Fibroblast of gingiva (primary cell): Measurements from ENCODE around the gene KDM2B.
"Not testable (repeated sequence)": the region's sequence is repeated elsewhere in the genome, so short reads cannot be mapped to it uniquely, and the experiment has no call there.

Experiments used
- DNase-seq: peaks from one replicate; pipeline ENCODE4 v3.0.0-alpha.2; 2011; ENCODE audit warnings: low read depth

The KDM2B gene

GRCh38 chr12:121499929-121500793 is 80.7 kb downstream of the KDM2B start:
- peak; percentile 50 for DNase-seq

- DNase-seq: no peak
Measured at GRCh38 chr12:121495746-121496145, 85.1 kb downstream of the KDM2B start.

GRCh38 chr12:121494093-121494787 is 86.6 kb downstream of the KDM2B start:
- peak; percentile 11 for DNase-seq

DNA sequence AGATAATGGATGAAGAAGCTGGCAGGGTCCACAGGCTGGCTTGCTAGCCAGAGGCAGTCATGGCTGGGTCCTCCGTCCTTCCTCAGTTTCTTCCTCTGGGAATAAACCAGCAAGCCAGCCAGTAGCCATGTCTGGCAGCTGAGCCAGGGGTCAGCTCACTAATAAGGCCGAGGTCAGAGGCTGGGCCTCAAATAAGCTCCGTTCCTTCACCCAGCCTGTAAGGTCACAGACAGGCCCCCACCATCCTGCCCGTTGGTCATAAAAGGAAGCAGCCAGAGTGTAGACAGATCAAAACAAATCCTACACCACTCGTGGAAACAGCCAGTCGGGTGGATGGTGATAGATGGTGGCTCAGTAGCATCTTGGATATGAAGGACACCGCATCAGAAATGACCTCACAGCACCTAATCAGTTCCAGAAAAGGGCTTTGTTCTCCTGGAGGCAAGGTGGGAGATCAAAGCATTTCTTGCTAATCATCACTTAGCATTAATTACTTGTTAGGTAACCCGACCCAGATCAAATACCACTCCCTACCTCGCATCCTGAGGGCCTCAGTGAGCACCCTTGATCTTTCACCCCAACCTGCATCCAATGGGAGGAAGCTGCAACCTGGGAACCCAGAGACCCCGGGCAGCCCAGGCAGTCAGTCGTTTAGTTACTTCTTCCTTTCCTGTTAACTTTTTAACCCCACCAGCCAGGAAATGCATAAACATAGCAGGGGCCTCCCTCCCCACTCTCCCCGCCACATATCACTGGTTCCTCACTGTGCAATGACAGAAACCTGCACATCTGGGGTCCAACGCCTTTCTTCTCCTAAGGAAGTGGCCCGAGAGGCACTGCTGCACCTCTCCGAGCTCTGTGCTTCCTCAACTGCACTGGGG is 90.2 kb downstream of the KDM2B start:
- no peak for DNase-seq

GRCh38 chr12:121489874-121490273 is 90.9 kb downstream of the KDM2B start:
- no peak for DNase-seq

- no peak for DNase-seq
Measured at GRCh38 chr12:121484967-121485366, 95.9 kb downstream of the KDM2B start.

GRCh38 chr12:121484564-121484963 is 96.3 kb downstream of the KDM2B start:
- DNase-seq: not testable (repeated sequence)

DNA sequence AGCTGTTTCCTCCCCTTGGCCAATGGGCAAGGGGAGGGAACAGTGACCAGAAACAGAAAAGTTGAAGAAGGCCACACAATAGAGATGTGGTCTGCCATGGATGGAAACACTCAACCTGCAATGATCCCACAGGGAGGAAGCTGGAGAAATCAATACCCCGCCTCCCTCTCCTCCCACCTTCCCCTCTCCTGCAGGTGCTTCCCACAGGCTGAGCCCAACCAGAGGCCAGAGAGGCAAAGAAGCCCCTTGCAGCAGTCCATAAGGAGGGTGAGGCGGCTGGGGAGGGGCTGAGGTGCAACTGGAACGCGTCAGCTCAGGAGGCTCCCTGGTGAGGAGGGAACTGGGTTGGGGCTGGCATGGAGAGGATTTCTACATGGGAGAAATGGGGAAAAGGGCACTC is 96.9 kb downstream of the KDM2B start:
- no peak for DNase-seq

GRCh38 chr12:121476477-121476876 is 104.3 kb downstream of the KDM2B start:
- no peak for DNase-seq

DNA sequence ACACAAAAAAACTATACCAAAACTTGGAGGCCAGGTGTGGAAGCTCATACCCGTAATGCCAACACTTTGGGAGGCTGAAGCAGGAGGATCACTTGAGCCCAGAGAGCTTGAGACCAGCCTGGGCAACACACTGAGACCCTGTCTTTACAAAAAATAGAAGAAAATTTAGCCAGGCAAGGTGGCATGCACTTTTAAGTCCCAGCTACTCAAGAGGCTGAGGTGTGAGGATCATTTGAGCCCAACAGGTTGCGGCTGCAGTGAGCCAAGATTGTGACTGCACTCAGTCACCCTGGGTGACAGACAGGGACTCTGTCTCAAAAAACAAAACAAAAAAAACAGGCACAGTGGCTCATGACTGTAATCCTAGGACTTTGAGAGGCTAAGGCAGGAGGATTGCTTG is 105.5 kb downstream of the KDM2B start:
- DNase-seq: no peak

- no peak for DNase-seq
Measured at GRCh38 chr12:121472150-121472905, 108.5 kb downstream of the KDM2B start.

DNA sequence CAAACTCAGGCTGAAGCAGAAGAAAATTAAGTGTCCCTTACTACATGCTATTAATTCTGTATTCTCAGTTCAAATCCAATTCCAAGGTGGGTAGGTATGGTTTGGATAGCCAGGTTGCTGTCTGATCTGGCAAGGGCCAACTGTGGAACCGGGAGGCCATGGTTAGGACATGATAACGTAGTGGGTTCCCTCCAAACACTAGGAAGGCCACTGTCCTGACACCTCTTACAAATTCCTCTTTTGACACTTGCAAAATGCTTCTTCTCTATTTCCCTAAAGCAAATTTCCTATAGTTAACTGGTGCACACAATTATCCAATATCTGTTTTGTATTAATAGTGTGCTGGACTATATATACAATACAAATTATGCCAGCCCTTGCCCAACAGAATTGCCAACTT is 110.1 kb downstream of the KDM2B start:
- DNase-seq: no peak

GRCh38 chr12:121468499-121468801 is 112.4 kb downstream of the KDM2B start:
- DNase-seq: peak; percentile 23

GRCh38 chr12:121467638-121468498 is 113.0 kb downstream of the KDM2B start:
- DNase-seq: no peak

DNA sequence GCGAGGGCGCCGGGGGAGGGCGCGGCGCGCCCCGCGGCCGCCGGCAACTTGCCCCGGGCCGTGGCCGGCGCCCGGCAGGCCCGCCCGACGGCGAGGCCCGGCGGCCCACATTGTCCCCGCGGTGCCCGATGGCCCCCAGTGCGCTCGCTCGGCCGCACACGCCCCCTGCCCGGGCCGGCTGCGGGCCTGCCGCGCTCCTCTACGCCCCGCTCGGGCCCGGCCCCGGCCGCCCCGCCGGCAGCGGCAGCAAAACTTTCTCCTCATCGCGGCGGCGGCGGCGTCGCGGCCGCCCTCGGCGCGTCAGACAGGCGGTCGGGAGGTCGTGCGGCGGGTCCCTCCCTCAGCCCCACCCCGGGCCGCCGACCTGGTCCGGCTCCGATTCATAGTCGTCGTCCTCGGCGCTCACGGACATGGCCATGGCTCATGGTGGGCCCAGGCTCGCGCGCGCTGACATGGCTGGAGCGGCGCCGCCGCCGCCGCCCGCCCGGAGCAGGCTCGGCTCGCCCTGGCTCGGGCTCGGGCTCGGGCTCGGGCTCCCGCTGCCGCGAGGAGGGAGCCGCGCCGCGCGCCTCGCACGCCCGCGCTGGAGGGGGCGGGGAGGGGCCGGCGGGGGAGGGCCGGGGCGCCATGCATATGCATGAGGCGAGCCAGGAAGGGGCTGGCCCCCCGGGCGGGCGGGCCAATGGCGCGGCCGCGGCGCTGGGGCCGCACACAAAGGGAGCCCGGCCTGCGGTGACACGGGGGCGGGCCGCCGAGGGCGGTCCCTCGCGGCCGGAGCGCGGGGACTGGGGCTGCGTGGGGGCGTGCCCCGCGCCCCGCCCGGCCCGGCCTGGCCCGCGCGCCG is 113.8 kb downstream of the KDM2B start:
- peak; percentile 87 for DNase-seq

DNA sequence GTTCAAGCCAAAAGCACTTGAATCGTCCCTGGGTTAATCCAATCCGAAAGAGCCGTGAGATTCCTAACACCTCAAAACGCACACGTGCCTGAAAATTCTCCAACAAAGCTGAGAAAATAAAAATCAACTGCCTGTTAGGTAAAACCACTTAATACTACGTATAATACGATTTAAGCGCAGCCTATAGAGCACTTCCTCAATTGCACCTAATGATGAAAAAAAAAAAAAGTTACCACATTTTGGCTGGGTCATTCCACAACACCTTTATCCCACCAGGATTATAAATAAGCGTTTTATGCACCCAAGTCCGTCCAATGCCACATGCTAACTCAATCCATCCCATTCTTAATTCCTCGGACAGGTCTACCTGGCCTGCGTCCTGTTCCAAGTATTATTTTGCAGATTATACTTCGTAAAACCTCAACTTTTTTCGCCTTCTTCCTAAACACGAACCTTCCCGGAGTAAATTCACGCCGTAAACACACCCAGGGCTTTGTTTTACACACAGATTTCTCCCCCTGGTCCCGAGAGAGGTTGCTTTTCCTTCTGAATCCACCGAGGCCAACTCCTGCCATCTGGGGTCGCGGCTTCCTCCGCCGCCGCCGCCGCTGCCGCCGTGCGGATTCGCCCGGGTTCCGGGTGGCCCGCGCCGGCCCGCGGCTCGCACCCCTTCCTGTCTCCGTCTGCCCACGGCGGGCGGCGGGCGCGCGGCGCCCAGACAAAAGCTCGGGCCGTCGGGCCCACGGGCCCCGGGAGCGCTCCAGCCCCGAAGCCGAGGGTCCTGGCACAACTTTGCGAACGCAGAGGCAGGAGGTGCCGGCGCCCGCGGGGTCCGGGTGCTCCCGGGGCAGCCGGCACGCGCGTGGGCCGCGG is 114.7 kb downstream of the KDM2B start:
- no peak for DNase-seq

GRCh38 chr12:121464331-121464730 is 116.5 kb downstream of the KDM2B start:
- no peak for DNase-seq

DNA sequence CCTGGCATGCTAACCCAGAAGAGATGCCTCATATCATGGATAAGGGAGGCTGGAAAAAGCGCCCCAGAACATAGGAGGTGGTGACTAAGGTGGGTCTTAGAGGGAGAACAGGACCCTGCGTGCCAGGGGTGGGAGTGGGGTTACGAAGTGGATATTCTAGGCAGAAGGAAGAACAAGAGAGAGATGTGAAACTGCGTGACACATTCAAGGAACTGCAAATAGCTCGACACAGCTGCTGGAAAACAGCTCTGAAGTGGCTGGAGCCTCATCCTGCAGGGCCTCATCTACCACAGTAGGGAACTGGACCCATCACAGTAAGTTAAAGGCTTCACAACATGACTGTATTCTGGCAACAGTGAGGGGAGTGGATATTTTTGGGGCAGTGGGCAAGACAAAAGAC is 119.8 kb downstream of the KDM2B start:
- DNase-seq: no peak

DNA sequence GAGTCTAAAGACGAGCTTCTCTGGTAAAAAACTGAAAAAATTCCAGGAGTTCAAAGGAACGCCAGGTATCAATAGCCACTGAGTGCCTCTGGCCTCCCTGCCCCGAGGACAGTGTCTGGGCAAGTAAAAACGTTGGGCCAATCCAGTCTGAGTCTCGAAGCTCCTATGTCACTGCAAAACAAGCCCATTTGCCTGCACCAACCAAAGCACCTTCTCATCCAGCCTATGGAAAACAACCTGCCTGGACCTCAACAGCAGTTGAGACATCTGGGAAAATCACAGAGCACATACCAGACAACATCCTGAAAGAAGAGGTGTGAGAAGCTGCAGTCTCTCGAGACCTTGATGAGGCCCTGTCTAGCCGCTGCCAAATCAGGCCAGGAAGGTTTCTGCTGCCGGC is 124.3 kb downstream of the KDM2B start:
- DNase-seq: no peak
